H1 (cell line): ENCODE results near the gene PRTN3. TPM values are rescaled to one million over a fixed set of nuclear protein-coding genes. Genes with fewer than 3 reads are reported as not detected.

Experiments
- CTCF ChIA-PET: fragments of 300-600 bp; sonication (Branson Sonifier 250); formaldehyde crosslinking; loops from one replicate; lab custom pipeline; 2021; ENCODE audit not compliant: partially characterized antibody; lab: Charles Lee
- POLR2A ChIA-PET: fragments of 300-600 bp; sonication (Branson Sonifier 250); formaldehyde crosslinking; loops from one replicate; lab custom pipeline; 2021; ENCODE audit warnings: inconsistent platforms; ENCODE audit not compliant: partially characterized antibody; lab: Charles Lee
- DNase-seq, 2 experiments: peaks; one replicate each; pipeline versions ENCODE4 v3.0.0 to v3.0.0-alpha.2; 2010 to 2022; ENCODE audit warnings: low spot score in 2 of 2, low read depth in 1 of 2, mixed read lengths in 1 of 2
- FAIRE-seq: peaks from 2 replicates; lab custom pipeline; 2011; peaks lifted over from hg19 to GRCh38; lab: Jason Lieb, UNC
- H2AFZ ChIP-seq: 2 replicates; pipeline ENCODE4 v1.8.1; 2012; ENCODE audit warnings: low read length, inconsistent platforms
- H2AK5ac ChIP-seq: 2 replicates; pipeline ENCODE4 v1.6.1; 2013; ENCODE audit warnings: low read depth, low read length
- H2BK120ac ChIP-seq: replicated peaks from 2 replicates; pipeline ENCODE3; 2013; ENCODE audit warnings: low read depth, low read length, inconsistent platforms
- H2BK12ac ChIP-seq: 2 replicates; pipeline ENCODE4 v1.6.1; 2013; ENCODE audit warnings: low read depth, low read length
- H2BK15ac ChIP-seq: 2 replicates; pipeline ENCODE4 v1.6.1; 2013; ENCODE audit warnings: low read length
- H2BK20ac ChIP-seq: 2 replicates; pipeline ENCODE4 v1.6.1; 2013; ENCODE audit warnings: low read length
- H2BK5ac ChIP-seq: 2 replicates; pipeline ENCODE4 v1.6.1; 2013; ENCODE audit warnings: low read depth, low read length
- H3K14ac ChIP-seq: 2 replicates; pipeline ENCODE4 v1.6.1; 2013; ENCODE audit warnings: inconsistent platforms; ENCODE audit not compliant: insufficient read length
- H3K18ac ChIP-seq: 2 replicates; pipeline ENCODE4 v1.6.1; 2013; ENCODE audit warnings: low read length; ENCODE audit errors: extremely low read depth
- H3K23ac ChIP-seq: 2 replicates; pipeline ENCODE4 v1.6.1; 2013; ENCODE audit warnings: inconsistent platforms; ENCODE audit not compliant: insufficient read length
- H3K23me2 ChIP-seq: 2 replicates; pipeline ENCODE4 v1.6.1; 2013; ENCODE audit warnings: low read depth, low read length
- H3K27ac ChIP-seq: 2 replicates; pipeline ENCODE4 v1.6.1; 2011; ENCODE audit warnings: low read depth, low read length, inconsistent platforms
- H3K27me3 ChIP-seq, 4 experiments: replicated peaks in 1 of 4; 1 replicate in 1 of 4; 2 replicates in 3 of 4; pipeline versions ENCODE4 v1.6.1 to v1.8.1; 2011 to 2013; ENCODE audit warnings: low read length in 3 of 4, mild to moderate bottlenecking in 3 of 4, inconsistent platforms in 2 of 4, mixed read lengths in 2 of 4, moderate library complexity in 1 of 4; ENCODE audit not compliant: control insufficient read depth in 3 of 4, insufficient read depth in 3 of 4; ENCODE audit errors: extremely low read depth in 1 of 4
- H3K36me3 ChIP-seq, 4 experiments: 2 replicates each; pipeline versions ENCODE4 v1.6.1 to v1.8.1; 2011 to 2013; ENCODE audit warnings: mild to moderate bottlenecking in 4 of 4, low read length in 3 of 4, moderate library complexity in 2 of 4, control low read depth in 1 of 4, inconsistent platforms in 1 of 4; ENCODE audit not compliant: insufficient read depth in 4 of 4, control insufficient read depth in 2 of 4
- H3K4ac ChIP-seq: replicated peaks from 2 replicates; pipeline ENCODE3; 2013; ENCODE audit warnings: low read length, low read depth, mixed read lengths, inconsistent platforms; ENCODE audit not compliant: insufficient read length
- H3K4me1 ChIP-seq, 4 experiments: replicated peaks in 1 of 4; 1 replicate in 1 of 4; 2 replicates in 3 of 4; pipeline versions ENCODE4 v1.6.1 to v1.8.1; 2011 to 2013; ENCODE audit warnings: low read length in 3 of 4, inconsistent platforms in 2 of 4, mixed read lengths in 1 of 4; ENCODE audit not compliant: insufficient read depth in 4 of 4, control insufficient read depth in 3 of 4
- H3K4me2 ChIP-seq, 2 experiments: 2 replicates each; pipeline versions ENCODE4 v1.6.1 to v1.8.1; 2011 to 2013; ENCODE audit warnings: low read depth in 2 of 2, low read length in 2 of 2, control low read depth in 1 of 2, inconsistent platforms in 1 of 2, mild to moderate bottlenecking in 1 of 2; ENCODE audit not compliant: insufficient read depth in 1 of 2
- H3K4me3 ChIP-seq, 4 experiments: fragments of 200-600, 300-600 bp in 1 of 4; sonication (generic), shearing (Covaris generic), sonication (Bioruptor Twin) in 1 of 4; 2 replicates each; pipeline versions ENCODE4 v1.5.1 to v1.8.1; 2011 to 2016; ENCODE audit warnings: low read length in 4 of 4, low read depth in 3 of 4, control low read depth in 2 of 4, inconsistent platforms in 2 of 4, mild to moderate bottlenecking in 2 of 4, mixed read lengths in 1 of 4, moderate library complexity in 1 of 4; ENCODE audit not compliant: insufficient read depth in 2 of 4; ENCODE audit errors: extremely low read depth in 1 of 4
- H3K56ac ChIP-seq: replicated peaks from 2 replicates; pipeline ENCODE3; 2013; ENCODE audit warnings: low read depth, mild to moderate bottlenecking, mixed read lengths, low read length, inconsistent platforms; ENCODE audit not compliant: insufficient read length
- H3K79me1 ChIP-seq: 2 replicates; pipeline ENCODE4 v1.6.1; 2013; ENCODE audit warnings: low read depth, low read length, control low read depth
- H3K79me2 ChIP-seq, 2 experiments: 2 replicates each; pipeline versions ENCODE4 v1.6.1 to v1.8.1; 2012 to 2013; ENCODE audit warnings: low read length in 2 of 2, mild to moderate bottlenecking in 2 of 2, inconsistent platforms in 1 of 2; ENCODE audit not compliant: insufficient read depth in 2 of 2, control insufficient read depth in 1 of 2
- H3K9ac ChIP-seq, 4 experiments: replicated peaks in 1 of 4; 1 replicate in 1 of 4; 2 replicates in 3 of 4; pipeline versions ENCODE4 v1.6.1 to v1.8.1; 2011 to 2013; ENCODE audit warnings: low read depth in 3 of 4, low read length in 3 of 4, control low read depth in 2 of 4, mild to moderate bottlenecking in 2 of 4, moderate library complexity in 2 of 4, inconsistent platforms in 1 of 4; ENCODE audit errors: extremely low read depth in 1 of 4
- H3K9me3 ChIP-seq, 2 experiments: 2 replicates each; pipeline versions ENCODE4 v1.6.1 to v1.8.1; 2012 to 2013; ENCODE audit warnings: mild to moderate bottlenecking in 2 of 2, moderate library complexity in 2 of 2, control low read depth in 1 of 2, inconsistent platforms in 1 of 2, low read depth in 1 of 2, low read length in 1 of 2, mixed read lengths in 1 of 2; ENCODE audit not compliant: insufficient read depth in 2 of 2
- H4K20me1 ChIP-seq, 2 experiments: replicated peaks in 1 of 2; 2 replicates each; pipeline versions ENCODE3 to v1.8.1; 2011 to 2013; ENCODE audit warnings: inconsistent platforms in 2 of 2, low read length in 2 of 2, mild to moderate bottlenecking in 1 of 2; ENCODE audit not compliant: insufficient read depth in 2 of 2, control insufficient read depth in 1 of 2
- H4K5ac ChIP-seq: 2 replicates; pipeline ENCODE4 v1.6.1; 2013; ENCODE audit warnings: low read length, low read depth, mixed read lengths, inconsistent platforms; ENCODE audit not compliant: insufficient read length
- H4K8ac ChIP-seq: 2 replicates; pipeline ENCODE4 v1.8.0; 2013; ENCODE audit warnings: mild to moderate bottlenecking, moderate library complexity, low read length, inconsistent platforms; ENCODE audit not compliant: insufficient read depth; ENCODE audit errors: extremely low read depth
- H4K91ac ChIP-seq: replicated peaks from 2 replicates; pipeline ENCODE3; 2013; ENCODE audit warnings: low read length, mixed read lengths, inconsistent platforms; ENCODE audit not compliant: insufficient read length
- RNF2 ChIP-seq: fragments of 200-900, 300-1000 bp; sonication (generic); IDR thresholded peaks from 2 replicates; pipeline ENCODE4 v1.7.1; 2016; ENCODE audit warnings: borderline replicate concordance, low read depth, mild to moderate bottlenecking, antibody characterized with exemption, low read length; ENCODE audit not compliant: poor library complexity, severe bottlenecking; ENCODE audit errors: missing control alignments
- WGBS, 2 experiments: shearing (Covaris generic) in 1 of 2; methylation state at CpG; one replicate each; pipeline versions ENCODE4 v1.1.6 to v1.1.7; 2013 to 2015; ENCODE audit warnings: low lambda C conversion rate in 2 of 2, mixed read lengths in 2 of 2, inconsistent platforms in 1 of 2, low coverage in 1 of 2, missing lambda C conversion rate in 1 of 2; ENCODE audit not compliant: insufficient replicate concordance in 2 of 2, insufficient coverage in 1 of 2, insufficient read length in 1 of 2; ENCODE audit errors: extremely low coverage in 1 of 2, missing lambda C conversion rate in 1 of 2; 5-methylcytosine and 5-hydroxymethylcytosine counted together
- polyA plus RNA-seq, 7 experiments: library from polyadenylated mRNA; depleted of rRNA in 3 of 7; stranded (reverse) in 5 of 7; unstranded in 2 of 7; fragments of >200 nt in 5 of 7; fragments of 200-250 nt in 2 of 7; gene quantifications; 1 replicate in 5 of 7; 2 replicates in 1 of 7; 4 replicates in 1 of 7; pipeline versions ENCODE4 v1.2.1 to v1.2.3, GENCODE V29; 2011 to 2013; ENCODE audit warnings: missing spikeins in 2 of 7, mixed read lengths in 2 of 7
- total RNA-seq: library from RNA; stranded (reverse); fragmentation: NEBNext Ultra II Directional; extraction: Animal tissue kit (Norgen Biotek cat#: 25700); gene quantifications from 2 replicates; pipeline ENCODE4 v1.2.1, GENCODE V29; 2021

The PRTN3 gene
- total and polyA plus RNA-seq, 2 of the 8 experiments (the other 6 are each of a cell fraction or from before 2014, with no cell fraction given) = 0.39 to 2.1 TPM

DNA sequence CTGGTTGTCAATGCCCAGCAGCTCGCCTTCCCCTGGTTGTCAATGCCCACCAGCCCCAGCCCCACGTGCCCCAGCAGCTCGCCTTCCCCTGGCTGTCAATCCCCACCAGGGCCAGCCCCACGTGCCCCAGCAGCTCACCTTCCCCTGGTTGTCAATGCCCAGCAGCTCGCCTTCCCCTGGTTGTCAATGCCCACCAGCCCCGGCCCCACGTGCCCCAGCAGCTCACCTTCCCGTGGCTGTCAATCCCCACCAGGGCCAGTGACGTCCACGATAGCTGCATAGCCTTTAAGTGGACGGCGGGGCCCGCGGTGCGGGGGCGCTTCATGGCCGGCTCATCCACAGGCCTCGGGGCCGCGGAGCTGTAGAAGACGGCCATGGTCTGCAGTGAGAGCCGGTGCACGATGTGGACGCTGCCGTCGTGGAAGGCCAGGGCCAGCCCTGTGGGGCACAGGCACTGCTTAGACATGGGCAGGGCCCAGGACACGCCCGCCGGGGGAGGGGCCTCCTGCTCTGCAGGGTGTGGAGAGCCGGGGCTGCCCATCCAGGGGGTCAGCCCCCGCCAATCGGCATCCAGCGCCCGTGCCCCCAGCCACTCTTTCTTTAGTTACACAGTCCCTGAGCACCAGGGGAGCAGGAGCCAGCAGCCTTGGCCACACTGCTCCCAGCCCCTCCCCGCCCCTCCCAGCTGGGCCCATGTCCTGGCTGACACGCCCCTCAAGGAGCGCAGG is 39.1 kb downstream of the PRTN3 start:
- no peaks in the 10 kb centered on the region for H3K79me2 ChIP-seq
- H3K23ac ChIP-seq = no peak overlapping the region
- H3K4me1 ChIP-seq = no peaks in the 10 kb centered on the region
- no peaks in the 10 kb centered on the region for H3K9me3 ChIP-seq
- no peak overlapping the region for H3K4me2 ChIP-seq
- no peak for FAIRE-seq
- H3K9ac ChIP-seq = no peak overlapping the region
- no peak overlapping the region for H3K56ac ChIP-seq
- no peak overlapping the region for H2BK20ac ChIP-seq
- no peak overlapping the region for H4K8ac ChIP-seq
- no peak for TF ChIP-seq RNF2
- TF ChIP-seq, all 59 proteins: peak for 0
- Histone ChIP-seq H4K20me1 (peaks cover 0 to 5% of the 10 kb centered on the region in 2 experiments), H2BK12ac (no peak overlapping the region), H3K4ac (no peak overlapping the region), H2BK5ac (no peak overlapping the region), H2AK5ac (no peak overlapping the region), H2AFZ (no peak overlapping the region), H4K5ac (no peak overlapping the region), H3K14ac (no peak overlapping the region), H2BK15ac (no peak overlapping the region), H3K4me3 (no peak overlapping the region), H3K18ac (no peak overlapping the region), H3K79me1 (peaks cover 2% of the 10 kb centered on the region; the same call in 1 of the 2 replicates), H4K91ac (no peak overlapping the region), H3K23me2 (no peaks in the 10 kb centered on the region), H3K27me3 (no peaks in the 10 kb centered on the region), H2BK120ac (no peak overlapping the region), H3K27ac (no peak overlapping the region), H3K36me3 (peaks cover 0 to 21% (median 4%) of the 10 kb centered on the region in 4 experiments; a peak in 5 of 8 replicates)
- WGBS, 2 experiments = 88% methylated on average over 31 of the region's 37 CpGs; no CpG with 5 or more reads in 1 of the 2 experiments
- CTCF ChIA-PET = interaction anchor here (0.6 to 3.2 kb wide), 8 partner anchors 8 to 365 kb away, joined by 3 to 12 read pairs (median 4); no protein-coding TSS in a partner anchor
- DNase-seq = no peak
- POLR2A ChIA-PET = interaction anchor here (0.5 to 11.5 kb wide), 9 partner anchors 7 to 190 kb away, joined by 3 to 82 read pairs (median 3); partner anchors contain the start of genes MED16, RNU6-9 and WDR18
